GM12865 (cell line): ENCODE results near the gene BICRA.

Experiments used
- DNase-seq: peaks from one replicate; pipeline ENCODE4 v3.0.0; 2010; ENCODE audit warnings: low read depth
- H3K4me3 ChIP-seq: 2 replicates; pipeline ENCODE4 v1.5.1; 2011; ENCODE audit warnings: mild to moderate bottlenecking, low read depth, low read length, control low read depth
- CTCF ChIP-seq: IDR thresholded peaks from 2 replicates; pipeline ENCODE4 v1.5.1; 2011; ENCODE audit warnings: low read length, control low read depth, low read depth, inconsistent platforms; ENCODE audit not compliant: insufficient read depth; ENCODE audit errors: missing control alignments

Gene BICRA

GRCh38 chr19:47644199-47644598, 35.3 kb downstream of the BICRA start:
- no peak for DNase-seq

GRCh38 chr19:47644743-47645482, 36.0 kb downstream of the BICRA start:
- H3K4me3 ChIP-seq: no peak overlapping the region
- TF ChIP-seq CTCF: no peak
- no peak for DNase-seq

More at GRCh38 chr19:47644199-47644598, 35.3 kb downstream of the BICRA start:
- no peak for TF ChIP-seq CTCF
- no peak overlapping the region for H3K4me3 ChIP-seq

DNA sequence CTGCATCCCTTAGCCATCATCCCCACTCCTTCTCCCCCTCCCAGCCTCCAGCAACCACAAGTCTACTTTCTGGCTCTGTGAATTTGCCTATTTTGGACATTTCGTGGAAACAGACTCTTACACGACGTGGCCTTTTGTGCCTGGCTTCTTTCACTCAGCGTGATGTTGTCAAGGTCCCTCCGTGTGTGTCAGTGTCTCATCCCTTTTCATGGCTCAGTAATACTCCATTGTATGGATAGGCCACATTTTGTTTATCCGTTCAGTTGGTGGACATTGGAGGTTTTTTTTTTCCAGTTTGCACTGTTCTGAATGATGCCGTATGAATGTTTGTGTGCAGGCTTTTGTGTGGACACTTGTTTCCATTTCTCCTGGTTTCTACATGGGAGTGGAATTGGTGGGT, 38.0 kb downstream of the BICRA start:
- H3K4me3 ChIP-seq: no peak overlapping the region
- DNase-seq: no peak
- TF ChIP-seq CTCF: no peak

- no peak overlapping the region for H3K4me3 ChIP-seq
Observed at GRCh38 chr19:47649588-47649987, 40.7 kb downstream of the BICRA start.

GRCh38 chr19:47650700-47651099, 41.8 kb downstream of the BICRA start:
- H3K4me3 ChIP-seq: no peak overlapping the region
- no peak for TF ChIP-seq CTCF
- no peak for DNase-seq

More at GRCh38 chr19:47649588-47649987, 40.7 kb downstream of the BICRA start:
- DNase-seq: no peak
- TF ChIP-seq CTCF: no peak

DNA sequence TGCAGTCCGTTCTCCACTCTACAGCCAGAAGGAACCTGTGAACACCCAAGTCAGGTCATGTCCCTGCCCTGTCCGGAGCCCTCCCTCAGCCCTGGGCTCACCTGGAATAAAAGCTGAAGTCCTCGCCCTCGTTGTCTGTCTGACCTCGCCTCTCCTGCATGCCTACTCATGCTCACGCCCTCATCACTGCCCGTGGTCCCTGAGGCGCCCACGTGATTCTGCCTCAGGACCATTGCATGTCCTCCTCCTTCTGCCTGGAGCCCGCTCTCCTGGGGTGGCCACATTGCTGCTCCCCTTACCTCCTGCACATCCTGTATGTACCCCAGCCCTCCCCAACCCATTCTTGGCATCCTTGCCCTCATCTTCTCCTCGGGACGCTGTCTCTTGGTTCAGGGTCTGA, 42.2 kb downstream of the BICRA start:
- no peak overlapping the region for H3K4me3 ChIP-seq
- no peak for DNase-seq
- TF ChIP-seq CTCF: no peak

DNA sequence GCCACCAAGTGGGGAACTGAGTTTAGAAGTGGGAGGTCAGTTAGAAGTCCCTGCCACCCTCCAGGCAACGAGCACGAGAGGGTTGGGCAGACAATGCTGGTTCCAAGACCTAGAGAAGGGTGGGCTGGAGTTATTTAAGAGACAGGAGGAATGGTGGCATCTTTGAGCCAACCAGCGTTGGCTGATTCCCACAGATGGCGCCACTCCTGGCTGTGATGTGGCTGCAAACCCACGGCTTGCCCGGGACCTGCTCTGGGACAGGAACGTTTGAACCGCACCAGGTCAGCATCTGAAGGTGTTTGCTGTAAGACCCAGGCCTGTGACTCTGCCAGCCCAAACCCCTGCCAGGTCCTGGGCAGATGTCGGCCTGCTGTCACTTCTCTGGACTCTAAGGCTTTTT, 42.8 kb downstream of the BICRA start:
- no peak overlapping the region for H3K4me3 ChIP-seq
- DNase-seq: no peak
- no peak for TF ChIP-seq CTCF
